ENCODE data around the gene COBL. TPM values are rescaled to one million over a fixed set of nuclear protein-coding genes. Genes with fewer than 3 reads are reported as not detected.

Gene COBL, protein sequence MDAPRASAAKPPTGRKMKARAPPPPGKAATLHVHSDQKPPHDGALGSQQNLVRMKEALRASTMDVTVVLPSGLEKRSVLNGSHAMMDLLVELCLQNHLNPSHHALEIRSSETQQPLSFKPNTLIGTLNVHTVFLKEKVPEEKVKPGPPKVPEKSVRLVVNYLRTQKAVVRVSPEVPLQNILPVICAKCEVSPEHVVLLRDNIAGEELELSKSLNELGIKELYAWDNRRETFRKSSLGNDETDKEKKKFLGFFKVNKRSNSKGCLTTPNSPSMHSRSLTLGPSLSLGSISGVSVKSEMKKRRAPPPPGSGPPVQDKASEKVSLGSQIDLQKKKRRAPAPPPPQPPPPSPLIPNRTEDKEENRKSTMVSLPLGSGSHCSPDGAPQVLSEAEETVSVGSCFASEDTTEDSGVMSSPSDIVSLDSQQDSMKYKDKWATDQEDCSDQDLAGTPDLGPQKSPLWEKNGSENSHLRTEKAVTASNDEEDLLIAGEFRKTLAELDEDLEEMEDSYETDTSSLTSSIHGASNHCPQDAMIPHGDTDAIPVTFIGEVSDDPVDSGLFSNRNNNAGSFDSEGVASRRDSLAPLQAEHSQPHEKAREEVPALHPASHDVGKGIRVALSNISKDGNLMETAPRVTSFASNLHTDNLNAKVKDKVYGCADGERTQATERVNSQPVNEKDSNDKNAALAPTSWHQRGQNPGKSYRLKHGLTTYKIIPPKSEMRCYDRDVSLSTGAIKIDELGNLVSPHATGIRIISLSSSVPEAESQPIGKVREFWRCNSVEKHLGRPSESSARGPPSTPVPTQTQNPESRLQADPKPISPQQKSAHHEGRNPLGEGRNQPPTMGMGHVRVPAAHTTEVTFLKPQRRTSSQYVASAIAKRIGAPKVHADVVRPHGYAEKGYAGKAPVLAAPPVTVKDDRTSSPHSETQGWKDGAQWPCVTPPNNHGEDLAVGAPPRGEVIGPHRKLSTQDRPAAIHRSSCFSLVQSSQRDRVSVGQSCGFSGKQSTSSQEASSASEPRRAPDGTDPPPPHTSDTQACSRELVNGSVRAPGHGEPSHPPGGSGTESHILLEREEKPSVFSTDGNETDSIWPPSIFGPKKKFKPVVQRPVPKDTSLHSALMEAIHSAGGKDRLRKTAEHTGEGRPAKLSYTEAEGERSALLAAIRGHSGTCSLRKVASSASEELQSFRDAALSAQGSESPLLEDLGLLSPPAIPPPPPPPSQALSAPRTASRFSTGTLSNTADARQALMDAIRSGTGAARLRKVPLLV
- 4.4 to 6.5 TPM (median 4.5 TPM) in 3 replicates for polyA plus RNA-seq
- polyA plus RNA-seq (2011; ENCODE audit: low read depth), result 3.7 TPM
- polyA plus RNA-seq (2011; cell fraction: cytosol; rRNA removed), result 7.9 and 9.7 TPM in 2 replicates
- 8.6 and 10.8 TPM in 2 replicates for polyA plus RNA-seq (2011; cell fraction: nucleus; rRNA removed)
- polyA plus RNA-seq (2012; ENCODE audit: low replicate concordance), result 5.4 and 6.8 TPM in 2 replicates
- 4.5 to 12.7 TPM (median 9.8 TPM) in 3 replicates for polyA minus RNA-seq
- polyA minus RNA-seq (2011; cell fraction: cytosol; rRNA and poly(A)+ RNA removed), result 5.6 TPM
- 7.6 and 12.6 TPM in 2 replicates for polyA minus RNA-seq (2011; cell fraction: nucleus; rRNA and poly(A)+ RNA removed)

DNA sequence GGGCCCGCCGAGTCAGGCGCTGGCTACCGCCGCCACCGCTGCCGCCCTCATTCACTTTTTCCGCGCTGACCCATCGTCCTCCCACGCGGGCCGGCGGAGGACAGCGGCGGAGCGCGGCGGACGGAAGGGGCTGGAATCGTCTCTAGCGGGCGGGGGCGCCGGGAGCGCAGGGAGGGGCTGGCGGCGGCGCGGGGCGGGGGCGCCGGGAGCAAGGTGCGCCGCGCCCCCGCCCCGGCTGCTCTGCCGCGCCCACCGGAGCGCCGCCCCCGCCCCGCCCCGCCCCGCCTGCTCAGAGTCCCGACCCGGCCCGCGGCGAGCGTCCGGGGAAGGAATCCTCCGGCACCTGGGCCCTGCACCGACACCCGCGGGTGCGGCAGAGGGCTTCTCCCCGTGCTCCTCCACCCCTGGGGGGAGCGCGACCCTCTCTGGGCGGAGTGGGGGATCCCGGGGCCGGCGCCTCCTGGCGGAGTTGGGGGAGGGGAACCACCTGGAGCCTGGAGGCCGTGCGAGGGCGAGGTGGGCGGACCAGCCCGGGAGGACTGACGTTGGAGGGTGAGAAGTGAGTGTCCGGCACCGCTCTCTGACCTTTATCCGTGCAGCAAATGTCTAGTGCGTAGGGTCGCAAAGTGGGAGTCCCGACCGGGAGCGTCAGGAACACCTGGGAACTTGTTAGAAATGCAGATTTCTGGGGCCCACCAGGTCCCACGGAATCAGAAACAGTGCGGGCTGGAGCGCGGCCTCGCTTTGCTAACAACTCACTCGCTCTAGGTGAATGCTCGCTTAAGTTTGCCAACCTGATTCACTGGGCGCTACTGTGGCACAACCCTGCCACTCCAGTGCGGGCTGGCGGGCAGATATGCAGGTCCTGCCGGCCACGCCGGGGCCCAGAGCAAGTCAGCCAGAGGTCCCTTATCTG, at the start of gene COBL:
Gene COBL, minus strand, starts transcription at position 144 of the 916 bp plus-strand sequence. CDS start 176 bp downstream, outside the sequence.
- dilution Hi-C loops (cut with MboI; ENCODE audit: extremely low pct_ligation_motif_present, low sequenced_read_pairs), result no loop called here
- DNase-seq (ENCODE audit: low read depth, low spot score), result no peak
- Histone ChIP-seq H4K20me1 (ENCODE audit: control insufficient read depth, extremely low read depth, insufficient read depth, low read length) (no peaks in the 10 kb centered on the region), H3K9me1 (ENCODE audit: control insufficient read depth, extremely low read depth, insufficient read depth, low read length) (no peaks in the 10 kb centered on the region), H3K79me2 (ENCODE audit: control insufficient read depth, insufficient read depth, low read length) (no peaks in the 10 kb centered on the region), H3K27me3 (ENCODE audit: control insufficient read depth, extremely low read depth, insufficient read depth, low read length) (no peaks in the 10 kb centered on the region), H3K36me3 (ENCODE audit: control insufficient read depth in 2 of 2, extremely low read depth in 1 of 2, insufficient read depth in 2 of 2, low read length in 2 of 2) (no peaks in the 10 kb centered on the region), H3K27ac (ENCODE audit: control insufficient read depth, insufficient read depth, low read length) (peak within 1 kb of the TSS; percentile 48), H2AFZ (ENCODE audit: control insufficient read depth, low read length) (peak within 1 kb of the TSS; percentile 85), H3K9me3 (ENCODE audit: control insufficient read depth, low read depth, low read length) (no peaks in the 10 kb centered on the region), H3K4me2 (ENCODE audit: control insufficient read depth, extremely low read depth, insufficient read depth, low read depth, low read length) (peak within 1 kb of the TSS; percentile 92), H3K4me3 (ENCODE audit: control insufficient read depth in 2 of 3, extremely low read depth in 1 of 3, insufficient read depth in 2 of 3, low read depth in 1 of 3, low read length in 3 of 3) (peak within 1 kb of the TSS; percentile 53 to 81 (median 74)), H3K9ac (ENCODE audit: control insufficient read depth, extremely low read depth, insufficient read depth, low read length) (peak within 1 kb of the TSS; percentile 79), H3K4me1 (ENCODE audit: control insufficient read depth, extremely low read depth, insufficient read depth, low read length) (peaks cover 9% of the 10 kb centered on the region)
- TF ChIP-seq EZH2 (IDR thresholded peaks at IDR 0.05; ENCODE audit: low read length), result no peak
- no peak for FAIRE-seq

DNA sequence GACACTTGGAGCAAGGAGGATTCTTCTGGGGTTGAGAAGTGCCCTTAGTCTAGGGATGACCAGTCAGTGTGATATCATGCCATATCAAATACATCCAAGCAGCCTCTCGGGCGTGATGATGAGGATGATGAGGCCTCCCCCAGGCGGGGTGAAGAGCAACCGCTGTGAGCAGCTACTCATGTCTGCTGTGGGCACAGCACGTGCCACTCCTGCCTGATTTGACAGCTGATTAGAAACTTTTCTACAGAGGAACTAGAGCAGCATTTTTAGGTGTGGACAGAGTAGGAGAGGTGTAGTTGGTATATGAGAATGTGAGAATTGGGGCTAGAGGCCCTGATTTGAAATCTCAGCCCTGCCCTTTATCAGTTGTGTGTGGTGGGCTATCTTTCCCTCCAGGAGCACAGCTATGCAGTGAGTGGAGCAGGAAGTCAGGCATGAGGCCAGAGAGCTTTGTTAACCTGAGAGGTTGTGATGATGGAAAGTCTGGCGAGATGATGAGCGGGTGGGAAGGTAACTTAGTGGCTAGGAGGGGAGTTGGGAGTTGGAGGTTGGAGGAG, 49.6 kb upstream of the COBL start:
- Histone ChIP-seq H3K79me2 (ENCODE audit: control insufficient read depth, insufficient read depth, low read length) (no peaks in the 10 kb centered on the region), H4K20me1 (ENCODE audit: control insufficient read depth, extremely low read depth, insufficient read depth, low read length) (no peaks in the 10 kb centered on the region), H3K4me3 (ENCODE audit: control insufficient read depth in 2 of 3, extremely low read depth in 1 of 3, insufficient read depth in 2 of 3, low read depth in 1 of 3, low read length in 3 of 3) (no peak overlapping the region), H2AFZ (ENCODE audit: control insufficient read depth, low read length) (no peak overlapping the region), H3K27ac (ENCODE audit: control insufficient read depth, insufficient read depth, low read length) (no peak overlapping the region), H3K9me1 (ENCODE audit: control insufficient read depth, extremely low read depth, insufficient read depth, low read length) (no peaks in the 10 kb centered on the region), H3K9ac (ENCODE audit: control insufficient read depth, extremely low read depth, insufficient read depth, low read length) (no peak overlapping the region), H3K4me2 (ENCODE audit: control insufficient read depth, extremely low read depth, insufficient read depth, low read depth, low read length) (no peak overlapping the region), H3K27me3 (ENCODE audit: control insufficient read depth, extremely low read depth, insufficient read depth, low read length) (no peaks in the 10 kb centered on the region), H3K36me3 (ENCODE audit: control insufficient read depth in 2 of 2, extremely low read depth in 1 of 2, insufficient read depth in 2 of 2, low read length in 2 of 2) (no peaks in the 10 kb centered on the region), H3K4me1 (ENCODE audit: control insufficient read depth, extremely low read depth, insufficient read depth, low read length) (no peaks in the 10 kb centered on the region), H3K9me3 (ENCODE audit: control insufficient read depth, low read depth, low read length) (no peaks in the 10 kb centered on the region)
- TF ChIP-seq, protein P1, sequence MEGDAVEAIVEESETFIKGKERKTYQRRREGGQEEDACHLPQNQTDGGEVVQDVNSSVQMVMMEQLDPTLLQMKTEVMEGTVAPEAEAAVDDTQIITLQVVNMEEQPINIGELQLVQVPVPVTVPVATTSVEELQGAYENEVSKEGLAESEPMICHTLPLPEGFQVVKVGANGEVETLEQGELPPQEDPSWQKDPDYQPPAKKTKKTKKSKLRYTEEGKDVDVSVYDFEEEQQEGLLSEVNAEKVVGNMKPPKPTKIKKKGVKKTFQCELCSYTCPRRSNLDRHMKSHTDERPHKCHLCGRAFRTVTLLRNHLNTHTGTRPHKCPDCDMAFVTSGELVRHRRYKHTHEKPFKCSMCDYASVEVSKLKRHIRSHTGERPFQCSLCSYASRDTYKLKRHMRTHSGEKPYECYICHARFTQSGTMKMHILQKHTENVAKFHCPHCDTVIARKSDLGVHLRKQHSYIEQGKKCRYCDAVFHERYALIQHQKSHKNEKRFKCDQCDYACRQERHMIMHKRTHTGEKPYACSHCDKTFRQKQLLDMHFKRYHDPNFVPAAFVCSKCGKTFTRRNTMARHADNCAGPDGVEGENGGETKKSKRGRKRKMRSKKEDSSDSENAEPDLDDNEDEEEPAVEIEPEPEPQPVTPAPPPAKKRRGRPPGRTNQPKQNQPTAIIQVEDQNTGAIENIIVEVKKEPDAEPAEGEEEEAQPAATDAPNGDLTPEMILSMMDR (optimal IDR thresholded peaks at IDR 0.05 in 1 of 3, IDR thresholded peaks at IDR 0.05 in 1 of 3, conservative IDR thresholded peaks at IDR 0.05 in 1 of 3; ENCODE audit: extremely low read depth in 1 of 3, insufficient read depth in 2 of 3, low read length in 3 of 3), result no peak
- no peak for TF ChIP-seq EZH2 (IDR thresholded peaks at IDR 0.05; ENCODE audit: low read length)
- dilution Hi-C loops (cut with MboI; ENCODE audit: extremely low pct_ligation_motif_present, low sequenced_read_pairs), result no loop called here
- no peak for FAIRE-seq
- DNase-seq (ENCODE audit: low read depth, low spot score), result no peak
